Measurements from ENCODE around the gene ABHD12. TPM values are rescaled to one million over a fixed set of nuclear protein-coding genes. Genes with fewer than 3 reads are reported as not detected.

ABHD12 gene
- total RNA-seq, 1 donor, result 17.0 TPM

DNA sequence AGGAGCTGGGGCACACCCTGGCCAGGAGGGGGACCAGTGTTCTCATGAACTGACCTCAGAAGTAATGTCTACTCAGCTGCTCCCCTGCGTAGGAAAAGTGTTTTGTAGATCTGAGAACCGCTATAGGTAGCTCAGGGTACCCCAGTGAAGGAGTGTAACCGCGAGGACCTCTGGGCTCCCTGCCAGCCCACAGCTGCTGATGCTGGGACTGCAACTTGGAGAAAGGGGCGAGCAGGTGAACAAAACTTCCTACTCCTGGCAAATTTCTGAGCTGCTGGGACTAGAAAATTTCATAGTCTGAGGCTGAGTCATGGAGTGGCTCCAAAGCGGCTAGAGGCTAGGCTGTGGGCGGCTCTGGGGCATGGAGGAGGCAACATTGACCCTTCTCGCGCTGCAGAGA, 90.8 kb downstream of the ABHD12 start:
- H3K9me3 ChIP-seq (ENCODE audit: low read depth, low read length), result no peaks in the 10 kb centered on the region
- no peaks in the 10 kb centered on the region for H3K27me3 ChIP-seq (ENCODE audit: insufficient read depth, low read length)
- no peak overlapping the region for H3K4me3 ChIP-seq (ENCODE audit: low read length)
- no peaks in the 10 kb centered on the region for H3K4me1 ChIP-seq (ENCODE audit: insufficient read depth, low read length)

- Histone ChIP-seq H3K4me3 (ENCODE audit: low read length) (no peak overlapping the region), H3K9me3 (ENCODE audit: low read depth, low read length) (no peaks in the 10 kb centered on the region), H3K27me3 (ENCODE audit: insufficient read depth, low read length) (no peaks in the 10 kb centered on the region), H3K4me1 (ENCODE audit: insufficient read depth, low read length) (no peaks in the 10 kb centered on the region)
Observed at GRCh38 chr20:25297141-25297905, 93.3 kb downstream of the ABHD12 start.

DNA sequence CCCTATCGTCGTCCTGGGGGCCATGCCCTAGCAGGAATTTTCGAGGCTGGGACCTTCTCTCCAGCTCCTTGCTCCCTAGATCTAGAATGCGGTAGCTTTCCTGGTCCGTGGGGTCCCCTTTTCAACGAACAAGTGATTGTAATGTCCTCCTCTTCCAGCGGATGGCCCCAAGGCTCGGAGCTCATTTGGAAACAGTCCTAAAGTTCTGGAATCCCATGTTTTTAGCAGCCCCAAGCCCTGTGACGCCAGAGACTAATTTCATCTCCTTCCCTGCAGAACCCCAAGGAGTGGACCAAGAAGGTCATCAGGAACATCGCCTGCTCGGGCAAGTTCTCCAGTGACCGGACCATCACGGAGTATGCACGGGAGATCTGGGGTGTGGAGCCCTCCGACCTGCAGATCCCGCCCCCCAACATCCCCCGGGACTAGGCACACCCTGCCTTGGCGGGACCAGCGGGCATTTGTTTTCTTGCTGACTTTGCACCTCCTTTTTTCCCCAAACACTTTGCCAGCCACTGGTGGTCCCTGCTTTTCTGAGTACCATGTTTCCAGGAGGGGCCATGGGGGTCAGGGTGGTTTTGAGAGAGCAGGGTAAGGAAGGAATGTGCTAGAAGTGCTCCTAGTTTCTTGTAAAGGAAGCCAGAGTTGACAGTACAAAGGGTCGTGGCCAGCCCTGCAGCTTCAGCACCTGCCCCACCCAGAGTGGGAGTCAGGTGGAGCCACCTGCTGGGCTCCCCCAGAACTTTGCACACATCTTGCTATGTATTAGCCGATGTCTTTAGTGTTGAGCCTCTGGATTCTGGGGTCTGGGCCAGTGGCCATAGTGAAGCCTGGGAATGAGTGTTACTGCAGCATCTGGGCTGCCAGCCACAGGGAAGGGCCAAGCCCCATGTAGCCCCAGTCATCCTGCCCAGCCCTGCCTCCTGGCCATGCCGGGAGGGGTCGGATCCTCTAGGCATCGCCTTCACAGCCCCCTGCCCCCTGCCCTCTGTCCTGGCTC, 94.2 kb downstream of the ABHD12 start:
- Histone ChIP-seq H3K4me1 (ENCODE audit: insufficient read depth, low read length) (no peaks in the 10 kb centered on the region), H3K27me3 (ENCODE audit: insufficient read depth, low read length) (no peaks in the 10 kb centered on the region), H3K4me3 (ENCODE audit: low read length) (no peak overlapping the region), H3K9me3 (ENCODE audit: low read depth, low read length) (no peaks in the 10 kb centered on the region)

DNA sequence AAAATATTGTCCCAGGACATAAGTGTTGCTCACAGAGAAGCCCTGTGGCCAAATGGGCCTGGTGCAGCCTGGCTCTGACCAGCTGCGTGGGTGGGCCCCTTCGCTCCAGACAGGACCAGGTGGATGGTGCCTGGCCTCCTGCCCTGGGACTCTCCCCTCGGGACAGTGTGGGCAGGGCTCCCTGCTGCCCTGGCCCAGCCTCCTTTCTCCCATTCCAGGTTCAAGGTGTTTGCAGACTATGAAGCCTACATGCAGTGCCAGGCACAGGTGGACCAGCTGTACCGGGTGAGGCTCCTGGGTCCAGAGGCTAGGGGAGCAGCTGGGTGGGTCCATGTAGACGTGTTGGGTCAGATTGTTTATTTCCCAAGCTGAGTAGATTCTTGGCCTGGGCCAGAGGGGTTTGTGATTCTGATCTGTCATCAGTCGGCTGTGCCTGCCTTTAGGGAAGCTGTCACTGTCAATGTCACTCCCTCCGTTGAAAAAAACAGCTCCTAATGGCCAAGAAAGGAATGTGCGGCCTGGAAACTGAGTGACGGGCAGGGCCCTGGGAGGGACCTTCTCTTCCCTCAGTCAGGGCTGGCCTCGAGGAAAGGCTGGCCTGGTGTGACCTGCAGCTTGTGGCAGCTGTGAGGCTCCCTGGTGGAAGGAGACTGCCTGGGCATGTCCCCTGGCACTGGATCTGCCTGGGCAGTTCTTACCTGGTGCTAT, 95.1 kb downstream of the ABHD12 start:
- Histone ChIP-seq H3K9me3 (ENCODE audit: low read depth, low read length) (no peaks in the 10 kb centered on the region), H3K4me1 (ENCODE audit: insufficient read depth, low read length) (no peaks in the 10 kb centered on the region), H3K27me3 (ENCODE audit: insufficient read depth, low read length) (no peaks in the 10 kb centered on the region), H3K4me3 (ENCODE audit: low read length) (no peak overlapping the region)

DNA sequence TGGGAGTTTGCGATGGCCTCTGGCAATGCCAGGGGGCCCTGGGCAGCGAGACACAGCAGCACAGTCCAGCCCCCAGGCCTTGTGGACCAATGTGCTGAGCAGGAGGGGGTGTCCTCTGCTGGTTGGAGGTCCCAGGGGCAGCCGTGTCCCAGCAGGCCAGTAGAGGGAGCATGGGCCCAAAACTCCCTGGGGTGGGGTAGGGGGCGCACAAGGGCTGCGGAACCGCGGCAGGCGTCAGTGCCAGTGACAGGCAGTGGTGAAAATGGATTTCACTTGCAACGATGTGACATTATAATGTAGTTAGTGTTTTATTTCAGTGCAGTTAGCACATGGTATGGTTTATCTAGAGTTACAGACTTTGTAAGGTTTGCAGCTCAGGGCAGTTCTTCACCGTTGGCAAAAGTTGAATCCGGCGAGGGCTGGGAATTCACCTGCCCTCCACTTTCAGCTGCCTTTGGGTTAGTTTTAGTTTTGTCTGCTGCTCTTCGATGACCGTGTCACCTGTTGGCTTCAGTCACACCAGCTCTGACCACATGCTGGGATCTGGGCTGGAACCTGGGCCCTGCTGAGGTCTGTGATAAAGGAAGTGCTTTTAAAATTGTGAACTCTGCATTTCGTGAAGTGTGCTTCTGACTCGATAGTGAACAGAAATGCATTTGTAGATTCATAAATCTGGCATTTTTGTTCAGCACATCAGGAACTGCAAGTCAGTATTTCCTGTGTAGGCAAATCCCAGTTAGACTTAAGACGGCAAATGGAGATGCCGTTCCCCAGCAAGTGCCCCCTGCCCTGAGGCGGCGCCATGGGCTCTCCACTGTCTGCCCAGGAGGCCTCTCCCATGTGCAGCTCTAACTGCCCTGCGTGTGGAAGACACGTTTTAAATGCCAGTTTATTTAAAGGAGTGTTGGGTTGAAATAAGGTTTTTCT, 95.9 kb downstream of the ABHD12 start:
- H3K27me3 ChIP-seq (ENCODE audit: insufficient read depth, low read length), result no peaks in the 10 kb centered on the region
- H3K4me1 ChIP-seq (ENCODE audit: insufficient read depth, low read length), result no peaks in the 10 kb centered on the region
- no peak overlapping the region for H3K4me3 ChIP-seq (ENCODE audit: low read length)
- no peaks in the 10 kb centered on the region for H3K9me3 ChIP-seq (ENCODE audit: low read depth, low read length)

- H3K9me3 ChIP-seq (ENCODE audit: low read depth, low read length), result no peaks in the 10 kb centered on the region
- H3K4me1 ChIP-seq (ENCODE audit: insufficient read depth, low read length), result no peaks in the 10 kb centered on the region
- no peak overlapping the region for H3K4me3 ChIP-seq (ENCODE audit: low read length)
- H3K27me3 ChIP-seq (ENCODE audit: insufficient read depth, low read length), result no peaks in the 10 kb centered on the region
Observed at GRCh38 chr20:25293910-25294458, 96.7 kb downstream of the ABHD12 start.

DNA sequence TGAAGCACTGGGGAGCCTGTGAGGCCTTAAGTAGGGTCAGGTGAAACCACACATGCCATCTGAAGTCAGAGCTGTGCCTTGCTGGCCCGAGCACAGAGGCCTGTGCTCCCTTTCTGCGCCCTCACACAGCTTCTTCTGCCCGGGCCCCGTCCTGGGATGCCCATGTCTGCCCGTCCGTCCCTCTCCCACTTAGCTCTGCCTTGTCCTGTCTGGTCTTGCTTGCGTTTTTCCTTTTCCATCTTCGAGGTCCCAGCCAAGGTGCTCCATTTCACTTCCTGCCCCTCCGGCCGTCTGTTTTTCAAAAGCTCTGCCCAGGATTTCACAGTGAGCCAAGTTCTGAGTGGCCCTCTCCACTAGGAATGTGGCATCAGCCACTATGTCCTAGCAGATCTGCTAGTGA, 97.1 kb downstream of the ABHD12 start:
- H3K9me3 ChIP-seq (ENCODE audit: low read depth, low read length), result no peaks in the 10 kb centered on the region
- no peak overlapping the region for H3K4me3 ChIP-seq (ENCODE audit: low read length)
- H3K27me3 ChIP-seq (ENCODE audit: insufficient read depth, low read length), result no peaks in the 10 kb centered on the region
- H3K4me1 ChIP-seq (ENCODE audit: insufficient read depth, low read length), result no peaks in the 10 kb centered on the region

GRCh38 chr20:25292176-25292891, 98.3 kb downstream of the ABHD12 start:
- no peaks in the 10 kb centered on the region for H3K4me1 ChIP-seq (ENCODE audit: insufficient read depth, low read length)
- H3K27me3 ChIP-seq (ENCODE audit: insufficient read depth, low read length), result no peaks in the 10 kb centered on the region
- no peaks in the 10 kb centered on the region for H3K9me3 ChIP-seq (ENCODE audit: low read depth, low read length)
- H3K4me3 ChIP-seq (ENCODE audit: low read length), result no peak overlapping the region

DNA sequence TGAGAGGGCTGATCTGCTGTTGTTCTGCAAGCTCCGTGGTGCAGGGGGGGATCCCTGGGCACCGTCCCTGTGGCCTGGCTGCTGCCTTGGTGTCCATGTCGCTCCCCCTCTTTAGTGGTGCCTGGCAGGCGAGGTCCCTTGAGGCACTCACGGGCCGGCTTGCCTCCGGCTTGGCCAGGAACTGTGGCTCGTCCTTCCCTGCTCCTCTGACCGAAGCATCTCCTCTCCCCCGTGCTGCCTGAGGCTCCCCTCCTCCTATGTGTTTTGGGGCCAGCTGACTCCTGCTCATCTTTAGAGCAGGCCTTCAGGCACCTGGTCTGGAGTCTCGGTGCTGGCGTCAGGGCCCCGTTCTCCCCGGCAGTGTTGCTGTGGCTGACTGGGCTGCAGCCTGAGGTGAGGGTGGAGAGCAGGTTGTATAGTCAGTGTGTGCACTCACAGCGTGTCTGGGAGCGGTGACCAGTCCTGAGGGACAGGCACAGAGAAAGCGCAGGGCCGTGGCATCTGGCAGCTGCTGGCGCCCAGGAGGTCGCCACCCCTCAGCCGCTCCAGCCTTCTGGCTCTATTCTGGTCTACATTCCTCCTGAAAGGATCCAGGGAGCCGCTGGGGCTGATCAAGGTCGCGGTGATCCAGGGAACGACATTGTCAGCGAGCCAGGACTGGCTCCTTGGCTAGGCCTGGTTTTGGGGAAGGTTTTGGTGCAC, 99.1 kb downstream of the ABHD12 start:
- no peak overlapping the region for H3K4me3 ChIP-seq (ENCODE audit: low read length)
- H3K4me1 ChIP-seq (ENCODE audit: insufficient read depth, low read length), result no peaks in the 10 kb centered on the region
- no peaks in the 10 kb centered on the region for H3K27me3 ChIP-seq (ENCODE audit: insufficient read depth, low read length)

DNA sequence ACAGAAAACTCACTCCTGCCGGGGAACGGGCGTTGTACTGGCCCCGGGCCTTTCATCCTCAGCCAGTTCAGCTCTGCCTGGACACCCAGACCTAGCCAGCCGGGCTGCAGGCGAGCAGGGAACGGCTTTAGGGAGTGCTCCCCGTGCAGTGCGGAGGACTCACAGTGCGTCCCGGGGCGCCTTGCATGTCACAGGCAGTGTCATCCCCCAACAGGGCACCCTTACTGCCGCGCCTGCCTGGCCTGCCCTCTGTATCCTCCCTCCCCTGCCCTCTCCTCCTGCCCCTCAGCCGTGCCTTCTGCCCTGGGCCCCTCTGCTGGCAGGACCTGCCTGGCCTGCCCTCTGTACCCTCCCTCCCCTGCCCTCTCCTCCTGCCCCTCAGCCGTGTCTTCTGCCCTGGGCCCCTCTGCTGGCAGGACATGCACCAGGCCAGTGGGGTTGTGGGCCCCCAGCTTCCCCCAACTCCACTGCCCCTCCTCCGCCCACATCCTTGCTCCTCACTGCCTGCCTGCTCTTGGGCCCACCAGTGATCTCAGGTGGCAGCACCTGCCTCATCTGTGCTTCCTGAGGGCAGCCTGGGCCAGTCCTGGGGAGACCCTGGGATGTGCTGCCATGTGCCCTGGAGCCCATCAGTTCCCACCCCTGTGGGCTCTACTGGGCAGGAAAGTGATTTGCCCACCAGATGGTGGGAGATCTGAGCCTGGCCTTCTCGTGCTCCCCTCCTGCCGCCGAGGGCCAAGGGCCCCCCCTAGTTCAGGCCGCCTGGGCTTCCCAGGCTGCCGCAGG, 99.8 kb downstream of the ABHD12 start:
- H3K27me3 ChIP-seq (ENCODE audit: insufficient read depth, low read length), result no peaks in the 10 kb centered on the region
- no peaks in the 10 kb centered on the region for H3K4me1 ChIP-seq (ENCODE audit: insufficient read depth, low read length)
- H3K4me3 ChIP-seq (ENCODE audit: low read length), result no peak overlapping the region
- no peaks in the 10 kb centered on the region for H3K9me3 ChIP-seq (ENCODE audit: low read depth, low read length)

More for the DNA sequence above, 99.1 kb downstream of the ABHD12 start:
- no peaks in the 10 kb centered on the region for H3K9me3 ChIP-seq (ENCODE audit: low read depth, low read length)

- H3K9me3 ChIP-seq (ENCODE audit: low read depth, low read length), result no peaks in the 10 kb centered on the region
- no peak overlapping the region for H3K4me3 ChIP-seq (ENCODE audit: low read length)
- no peaks in the 10 kb centered on the region for H3K4me1 ChIP-seq (ENCODE audit: insufficient read depth, low read length)
- no peaks in the 10 kb centered on the region for H3K27me3 ChIP-seq (ENCODE audit: insufficient read depth, low read length)
Observed at GRCh38 chr20:25289886-25290597, 100.6 kb downstream of the ABHD12 start.

Measured in mononuclear cell (primary cell).